Measurements from ENCODE around the gene PLEKHH1.

DNA sequence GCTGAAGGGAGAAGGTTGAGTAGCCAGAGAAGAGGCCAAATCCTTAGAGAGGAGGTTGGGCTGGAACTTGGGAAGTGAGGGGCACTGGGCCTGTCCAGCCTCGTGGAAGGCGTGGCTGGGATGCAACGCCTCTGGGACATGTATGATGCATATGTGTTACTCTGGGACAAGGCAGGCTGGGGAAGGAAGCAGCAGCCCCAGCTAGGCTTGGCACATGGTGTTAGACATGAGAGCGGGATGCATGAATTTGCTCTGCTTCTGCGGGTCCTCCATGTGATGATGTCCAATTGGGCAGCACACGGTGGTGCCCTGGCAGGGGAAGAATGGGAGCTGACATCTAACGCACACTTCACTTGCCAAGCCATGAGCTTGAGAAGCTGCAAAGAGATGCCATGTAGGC lies 21.3 kb downstream of the PLEKHH1 start:
- TF ChIP-seq, protein P1, sequence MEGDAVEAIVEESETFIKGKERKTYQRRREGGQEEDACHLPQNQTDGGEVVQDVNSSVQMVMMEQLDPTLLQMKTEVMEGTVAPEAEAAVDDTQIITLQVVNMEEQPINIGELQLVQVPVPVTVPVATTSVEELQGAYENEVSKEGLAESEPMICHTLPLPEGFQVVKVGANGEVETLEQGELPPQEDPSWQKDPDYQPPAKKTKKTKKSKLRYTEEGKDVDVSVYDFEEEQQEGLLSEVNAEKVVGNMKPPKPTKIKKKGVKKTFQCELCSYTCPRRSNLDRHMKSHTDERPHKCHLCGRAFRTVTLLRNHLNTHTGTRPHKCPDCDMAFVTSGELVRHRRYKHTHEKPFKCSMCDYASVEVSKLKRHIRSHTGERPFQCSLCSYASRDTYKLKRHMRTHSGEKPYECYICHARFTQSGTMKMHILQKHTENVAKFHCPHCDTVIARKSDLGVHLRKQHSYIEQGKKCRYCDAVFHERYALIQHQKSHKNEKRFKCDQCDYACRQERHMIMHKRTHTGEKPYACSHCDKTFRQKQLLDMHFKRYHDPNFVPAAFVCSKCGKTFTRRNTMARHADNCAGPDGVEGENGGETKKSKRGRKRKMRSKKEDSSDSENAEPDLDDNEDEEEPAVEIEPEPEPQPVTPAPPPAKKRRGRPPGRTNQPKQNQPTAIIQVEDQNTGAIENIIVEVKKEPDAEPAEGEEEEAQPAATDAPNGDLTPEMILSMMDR (IDR thresholded peaks at IDR 0.05; ENCODE audit: poor library complexity, severe bottlenecking) = no peak
- TF ChIP-seq POLR2AphosphoS5 (IDR thresholded peaks at IDR 0.05) (no peak), EZH2 (IDR thresholded peaks at IDR 0.05; ENCODE audit: borderline replicate concordance, insufficient read depth, low read length, poor library complexity, severe bottlenecking) (no peak), EP300 (conservative IDR thresholded peaks at IDR 0.05; ENCODE audit: poor library complexity, severe bottlenecking) (no peak), REST (IDR thresholded peaks at IDR 0.05; ENCODE audit: borderline replicate concordance) (no peak), SMC3 (conservative IDR thresholded peaks at IDR 0.05; ENCODE audit: poor library complexity) (no peak), RAD21 (conservative IDR thresholded peaks at IDR 0.05) (no peak)

Measured in neural cell (in vitro differentiated cells).